Measurements from ENCODE around the gene NRAS. TPM values are rescaled to one million over a fixed set of nuclear protein-coding genes. Genes with fewer than 3 reads are reported as not detected.

NRAS gene
- total and polyA plus RNA-seq, 9 of the 15 experiments (the other 6 are each of a cell fraction or from before 2014, with no cell fraction given), result 40.7 to 94.5 (median 75.4) TPM

DNA sequence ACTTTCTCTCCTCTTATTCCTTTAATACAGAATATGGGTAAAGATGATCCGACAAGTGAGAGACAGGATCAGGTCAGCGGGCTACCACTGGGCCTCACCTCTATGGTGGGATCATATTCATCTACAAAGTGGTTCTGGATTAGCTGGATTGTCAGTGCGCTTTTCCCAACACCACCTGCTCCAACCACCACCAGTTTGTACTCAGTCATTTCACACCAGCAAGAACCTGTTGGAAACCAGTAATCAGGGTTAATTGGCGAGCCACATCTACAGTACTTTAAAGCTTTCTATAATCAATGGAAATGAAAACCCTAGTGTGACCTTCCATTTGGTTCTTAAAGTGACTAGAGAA lies 643 bp downstream of the NRAS start (continued):
- TF ChIP-seq, protein P1, sequence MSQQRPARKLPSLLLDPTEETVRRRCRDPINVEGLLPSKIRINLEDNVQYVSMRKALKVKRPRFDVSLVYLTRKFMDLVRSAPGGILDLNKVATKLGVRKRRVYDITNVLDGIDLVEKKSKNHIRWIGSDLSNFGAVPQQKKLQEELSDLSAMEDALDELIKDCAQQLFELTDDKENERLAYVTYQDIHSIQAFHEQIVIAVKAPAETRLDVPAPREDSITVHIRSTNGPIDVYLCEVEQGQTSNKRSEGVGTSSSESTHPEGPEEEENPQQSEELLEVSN (IDR thresholded peaks at IDR 0.05; ENCODE audit: borderline replicate concordance in 1 of 2, extremely low read depth in 1 of 2, insufficient read depth in 1 of 2, insufficient read length in 1 of 2, low read depth in 1 of 2, low read length in 1 of 2, poor library complexity in 1 of 2, severe bottlenecking in 1 of 2), result peak in 1 of 2 experiments; percentile 16
- no peak for TF ChIP-seq ZNF165 (CRISPR knock-in tag; IDR thresholded peaks at IDR 0.05; ENCODE audit: borderline replicate concordance)

DNA sequence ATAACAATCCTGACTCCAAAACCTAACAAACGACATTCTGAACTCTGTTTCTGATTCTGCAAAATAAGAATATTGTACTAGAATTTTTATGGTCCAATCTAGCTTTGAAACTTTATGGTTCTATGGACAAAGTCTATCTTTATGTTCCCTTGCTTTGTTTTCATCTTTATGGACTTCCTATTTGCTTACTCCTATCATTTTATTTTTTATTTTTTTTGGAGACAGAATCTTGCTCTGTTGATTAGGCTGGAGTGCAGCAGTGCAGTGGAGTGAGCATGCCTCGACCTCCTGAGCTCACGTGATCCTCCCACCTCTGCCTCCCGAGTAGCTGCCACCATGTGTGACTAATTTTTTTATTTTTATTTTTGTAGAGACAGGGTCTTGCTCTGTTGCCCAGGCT lies 3.6 kb downstream of the NRAS start:
- H3K4me2 ChIP-seq (ENCODE audit: insufficient read depth, low read length), result no peak overlapping the region
- H3K9me1 ChIP-seq (ENCODE audit: control insufficient read depth, insufficient read depth, low read length), result no peaks in the 10 kb centered on the region
- H3K27ac ChIP-seq (ENCODE audit: extremely low read depth, low read depth, low read length), result no peak overlapping the region
- ATAC-seq (no peak), FAIRE-seq (no peak), DNase-seq (ENCODE audit: extremely low read depth in 1 of 4, low spot score in 3 of 4) (no peak)
- TF ChIP-seq, protein P2, sequence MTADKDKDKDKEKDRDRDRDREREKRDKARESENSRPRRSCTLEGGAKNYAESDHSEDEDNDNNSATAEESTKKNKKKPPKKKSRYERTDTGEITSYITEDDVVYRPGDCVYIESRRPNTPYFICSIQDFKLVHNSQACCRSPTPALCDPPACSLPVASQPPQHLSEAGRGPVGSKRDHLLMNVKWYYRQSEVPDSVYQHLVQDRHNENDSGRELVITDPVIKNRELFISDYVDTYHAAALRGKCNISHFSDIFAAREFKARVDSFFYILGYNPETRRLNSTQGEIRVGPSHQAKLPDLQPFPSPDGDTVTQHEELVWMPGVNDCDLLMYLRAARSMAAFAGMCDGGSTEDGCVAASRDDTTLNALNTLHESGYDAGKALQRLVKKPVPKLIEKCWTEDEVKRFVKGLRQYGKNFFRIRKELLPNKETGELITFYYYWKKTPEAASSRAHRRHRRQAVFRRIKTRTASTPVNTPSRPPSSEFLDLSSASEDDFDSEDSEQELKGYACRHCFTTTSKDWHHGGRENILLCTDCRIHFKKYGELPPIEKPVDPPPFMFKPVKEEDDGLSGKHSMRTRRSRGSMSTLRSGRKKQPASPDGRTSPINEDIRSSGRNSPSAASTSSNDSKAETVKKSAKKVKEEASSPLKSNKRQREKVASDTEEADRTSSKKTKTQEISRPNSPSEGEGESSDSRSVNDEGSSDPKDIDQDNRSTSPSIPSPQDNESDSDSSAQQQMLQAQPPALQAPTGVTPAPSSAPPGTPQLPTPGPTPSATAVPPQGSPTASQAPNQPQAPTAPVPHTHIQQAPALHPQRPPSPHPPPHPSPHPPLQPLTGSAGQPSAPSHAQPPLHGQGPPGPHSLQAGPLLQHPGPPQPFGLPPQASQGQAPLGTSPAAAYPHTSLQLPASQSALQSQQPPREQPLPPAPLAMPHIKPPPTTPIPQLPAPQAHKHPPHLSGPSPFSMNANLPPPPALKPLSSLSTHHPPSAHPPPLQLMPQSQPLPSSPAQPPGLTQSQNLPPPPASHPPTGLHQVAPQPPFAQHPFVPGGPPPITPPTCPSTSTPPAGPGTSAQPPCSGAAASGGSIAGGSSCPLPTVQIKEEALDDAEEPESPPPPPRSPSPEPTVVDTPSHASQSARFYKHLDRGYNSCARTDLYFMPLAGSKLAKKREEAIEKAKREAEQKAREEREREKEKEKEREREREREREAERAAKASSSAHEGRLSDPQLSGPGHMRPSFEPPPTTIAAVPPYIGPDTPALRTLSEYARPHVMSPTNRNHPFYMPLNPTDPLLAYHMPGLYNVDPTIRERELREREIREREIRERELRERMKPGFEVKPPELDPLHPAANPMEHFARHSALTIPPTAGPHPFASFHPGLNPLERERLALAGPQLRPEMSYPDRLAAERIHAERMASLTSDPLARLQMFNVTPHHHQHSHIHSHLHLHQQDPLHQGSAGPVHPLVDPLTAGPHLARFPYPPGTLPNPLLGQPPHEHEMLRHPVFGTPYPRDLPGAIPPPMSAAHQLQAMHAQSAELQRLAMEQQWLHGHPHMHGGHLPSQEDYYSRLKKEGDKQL (CRISPR knock-in tag; IDR thresholded peaks at IDR 0.05; ENCODE audit: borderline replicate concordance), result no peak
- no peak for TF ChIP-seq MAFG (tag; conservative IDR thresholded peaks at IDR 0.05)
- no peaks in the 10 kb centered on the region for H3K27me3 ChIP-seq (ENCODE audit: control insufficient read depth in 2 of 2, insufficient read depth in 2 of 2, low read length in 2 of 2)
- no peaks in the 10 kb centered on the region for H4K20me1 ChIP-seq (replicated peaks; ENCODE audit: control insufficient read depth, insufficient read depth, low read length)
- in situ Hi-C loops (cut with MboI) (no loop called here), intact Hi-C loops (cut with micrococcal nuclease) (no loop called here)
- ChIA-PET CTCF (ENCODE audit: low intra/inter-chr PET ratio) (no interaction called here), POLR2A (interaction anchor here (0.7 to 1.7 kb wide), 5 partner anchors 8 to 45 kb away, joined by 3 to 4 read pairs (median 3); partner anchors contain the start of gene CSDE1)
- H2AFZ ChIP-seq (ENCODE audit: low read depth, low read length), result no peak overlapping the region
- peaks cover 0 to 9% of the 10 kb centered on the region in 2 experiments; a peak in 2 of 5 replicates for H3K4me1 ChIP-seq (replicated peaks in 1 of 2; ENCODE audit: control insufficient read depth in 2 of 2, insufficient read depth in 2 of 2, low read length in 2 of 2)
- WGBS (ENCODE audit: insufficient coverage, low coverage, missing lambda C conversion rate), result 70% methylated on average over 4 of the region's 4 CpGs
- peaks cover 82% of the 10 kb centered on the region for H3K36me3 ChIP-seq (ENCODE audit: control insufficient read depth, insufficient read depth, low read length)
- BruUV-seq (replicated peaks), result no TSS peak
- H3K4me3 ChIP-seq, result no peak overlapping the region
- no peaks in the 10 kb centered on the region for H3K9me3 ChIP-seq (replicated peaks; ENCODE audit: control insufficient read depth, insufficient read depth, low read depth, low read length)
- peaks cover 30% of the 10 kb centered on the region for H3K79me2 ChIP-seq (ENCODE audit: control insufficient read depth, insufficient read depth, low read length)
- H3K9ac ChIP-seq (ENCODE audit: insufficient read depth in 1 of 2, low read depth in 2 of 2, low read length in 2 of 2), result no peak overlapping the region
